ENCODE data around the gene GPBP1L1.

GRCh38 chr1:45621895-45622523, 64.3 kb downstream of the GPBP1L1 start:
- TF ChIP-seq POLR2A (IDR thresholded peaks at IDR 0.05) = no peak
- no peak for TF ChIP-seq CTCF (IDR thresholded peaks at IDR 0.05)
- no peak for TF ChIP-seq EP300 (IDR thresholded peaks at IDR 0.05)

Measured in tibial nerve (tissue), 4 donors.